HG03095 (cell line): ENCODE data around the gene POLR1H.
"Not testable (repeated sequence)": the region's sequence is repeated elsewhere in the genome, so short reads cannot be mapped to it uniquely, and the experiment has no call there.

Experiments used
- ATAC-seq: cut with Tn5 transposase; IDR thresholded peaks from one replicate; pipeline ENCODE4 v1.9.1; 2021; ENCODE audit warnings: moderate library complexity; ENCODE audit not compliant: unreplicated experiment

The POLR1H gene

GRCh38 chr6:30061092-30061857 is at the start of gene POLR1H:
Gene POLR1H (plus strand): TSS chr6:30061265. CDS start chr6:30061525, 260 bp downstream.
- ATAC-seq = peak; percentile 68

GRCh38 chr6:30013291-30013922 is 47.7 kb upstream of the POLR1H start:
- no peak for ATAC-seq

GRCh38 chr6:30019819-30020218 is 41.2 kb upstream of the POLR1H start:
- no peak for ATAC-seq

GRCh38 chr6:30020626-30021025 is 40.4 kb upstream of the POLR1H start:
- no peak for ATAC-seq

- ATAC-seq = no peak
Observed at GRCh38 chr6:30022189-30022588, 38.9 kb upstream of the POLR1H start.

GRCh38 chr6:30022712-30023111 is 38.4 kb upstream of the POLR1H start:
- not testable (repeated sequence) for ATAC-seq

- no peak for ATAC-seq
Observed at GRCh38 chr6:30025186-30025585, 35.9 kb upstream of the POLR1H start.

GRCh38 chr6:30029588-30029987 is 31.5 kb upstream of the POLR1H start:
- ATAC-seq = no peak

- ATAC-seq = no peak
Observed at GRCh38 chr6:30031381-30031780, 29.7 kb upstream of the POLR1H start.

GRCh38 chr6:30033440-30033839 is 27.6 kb upstream of the POLR1H start:
- ATAC-seq = not testable (repeated sequence)

GRCh38 chr6:30035784-30036183 is 25.3 kb upstream of the POLR1H start:
- ATAC-seq = no peak

- ATAC-seq = no peak
Observed at GRCh38 chr6:30037182-30037788, 23.8 kb upstream of the POLR1H start.

- ATAC-seq = no peak
Observed at GRCh38 chr6:30041221-30041620, 19.8 kb upstream of the POLR1H start.

- no peak for ATAC-seq
Observed at GRCh38 chr6:30041821-30042220, 19.2 kb upstream of the POLR1H start.

GRCh38 chr6:30042476-30042875 is 18.6 kb upstream of the POLR1H start:
- ATAC-seq = no peak

GRCh38 chr6:30042914-30043313 is 18.2 kb upstream of the POLR1H start:
- no peak for ATAC-seq

GRCh38 chr6:30043744-30044143 is 17.3 kb upstream of the POLR1H start:
- no peak for ATAC-seq

GRCh38 chr6:30044630-30045029 is 16.4 kb upstream of the POLR1H start:
- ATAC-seq = no peak

GRCh38 chr6:30047220-30047619 is 13.8 kb upstream of the POLR1H start:
- no peak for ATAC-seq

GRCh38 chr6:30053682-30054081 is 7.4 kb upstream of the POLR1H start:
- no peak for ATAC-seq

GRCh38 chr6:30055513-30055912 is 5.6 kb upstream of the POLR1H start:
- no peak for ATAC-seq

- peak; percentile 11 for ATAC-seq
Observed at GRCh38 chr6:30060606-30061091, 416 bp upstream of the POLR1H start.
